Germinal center (tissue), 1 donor: ENCODE measurements around the gene SPN.
"Not testable (repeated sequence)": the region's sequence is repeated elsewhere in the genome, so short reads cannot be mapped to it uniquely, and the experiment has no call there.

Experiments used
- DNase-seq: peaks from one replicate; pipeline ENCODE4 v3.0.0; 2012; ENCODE audit warnings: mixed read lengths, low spot score

SPN gene

GRCh38 chr16:29663016-29663806 is at the start of gene SPN:
SPN (plus strand) TSS chr16:29663247; CDS start chr16:29663729, 482 bp downstream.
- DNase-seq = peak; percentile 34

DNA sequence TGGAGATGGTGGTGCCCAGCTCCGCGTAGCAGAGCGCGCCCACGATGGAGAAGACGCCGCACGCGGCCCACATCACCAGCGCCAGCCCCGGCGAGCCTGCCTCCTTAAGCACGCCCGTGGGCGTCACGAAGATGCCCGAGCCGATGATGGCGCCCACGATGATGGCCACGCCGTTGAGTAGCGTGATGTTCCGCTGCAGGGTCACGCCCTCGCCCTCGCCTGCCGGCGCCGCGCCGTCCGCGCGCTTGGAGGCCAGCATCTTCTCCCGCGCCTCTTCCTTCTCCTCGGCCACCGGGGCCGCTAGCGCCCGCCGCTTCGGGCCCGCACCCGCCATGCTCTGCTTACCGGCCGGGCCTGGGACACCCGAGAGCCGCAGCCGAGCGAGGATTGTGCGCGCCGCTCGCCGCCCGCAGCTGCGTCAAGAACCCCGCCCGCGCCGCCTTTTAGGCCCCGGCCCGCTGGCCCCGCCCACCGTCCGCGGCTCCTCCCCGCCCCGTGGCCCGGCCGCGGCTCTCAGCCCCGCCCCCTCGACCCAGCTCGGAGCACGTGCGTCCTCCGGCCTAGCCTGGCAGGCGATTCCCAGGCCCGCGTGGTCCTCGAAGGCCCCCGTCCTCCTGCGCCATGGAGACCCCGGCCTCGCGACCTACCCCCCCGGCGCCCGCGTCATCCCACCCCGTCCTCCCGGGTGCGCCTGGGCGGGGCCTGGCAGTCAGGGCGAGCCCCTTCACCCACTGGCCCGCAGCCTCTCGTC is 49.6 kb upstream of the SPN start:
- peak; percentile 63 for DNase-seq

- DNase-seq = not testable (repeated sequence)
These were observed 48.2 kb upstream of the SPN start for GRCh38 chr16:29614691-29615314.

DNA sequence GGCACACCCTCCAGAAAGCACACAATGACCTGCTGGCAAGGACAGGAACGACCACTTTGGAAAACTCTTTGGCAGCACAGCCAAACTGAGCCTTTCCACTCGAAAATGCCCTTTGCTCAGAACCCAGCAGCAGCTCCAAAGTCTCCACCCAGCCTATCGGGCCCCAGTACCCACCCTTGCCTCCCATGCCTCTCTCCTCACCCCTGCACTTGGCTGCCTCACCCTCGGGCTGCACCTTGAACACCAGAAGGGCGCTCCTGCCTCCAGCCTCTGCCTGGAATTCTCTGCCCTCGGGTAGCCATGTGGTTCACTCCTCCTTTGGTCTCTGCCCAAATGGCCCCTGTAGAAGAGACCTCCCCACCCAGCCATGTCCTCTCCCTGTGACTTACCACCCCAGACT is 46.9 kb upstream of the SPN start:
- DNase-seq = not testable (repeated sequence)

DNA sequence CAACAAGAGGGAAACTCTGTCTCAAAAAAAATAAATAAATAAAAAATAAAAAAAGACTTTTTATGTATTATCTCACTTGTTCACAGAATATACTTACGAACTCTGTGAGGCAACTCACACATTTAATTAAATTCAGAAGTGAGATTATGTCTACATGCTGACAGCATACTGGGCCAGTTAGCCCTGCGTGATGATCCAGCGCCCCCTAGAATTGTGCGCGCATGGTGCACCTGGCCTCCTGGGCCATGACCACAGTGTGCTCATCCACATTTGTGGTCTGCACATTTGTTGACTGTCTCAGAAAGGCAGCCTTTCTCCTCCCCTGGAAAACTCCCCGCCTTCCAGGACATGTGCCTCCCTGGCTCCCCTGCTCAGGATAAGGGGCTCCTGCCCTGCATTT is 42.5 kb upstream of the SPN start:
- peak; percentile 4 for DNase-seq

DNA sequence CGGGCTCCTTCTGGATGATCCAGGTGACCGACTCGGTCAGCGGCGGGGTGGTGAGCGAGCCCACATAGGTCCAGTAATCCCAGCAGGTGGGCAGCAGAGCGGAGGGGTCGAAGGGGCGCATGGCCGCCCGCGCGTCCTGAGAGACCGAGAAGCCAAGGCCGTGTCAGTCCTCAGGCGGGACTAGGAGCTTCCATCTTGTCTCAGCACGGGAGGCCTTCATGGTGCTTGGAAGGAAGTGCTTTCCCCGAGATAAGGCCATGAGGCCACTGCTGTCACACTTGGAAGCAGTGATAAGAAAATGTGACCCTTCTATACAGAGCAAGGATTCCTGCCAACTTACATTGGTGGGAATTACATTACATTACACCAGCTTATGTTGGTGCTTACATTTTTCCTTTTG is 40.3 kb upstream of the SPN start:
- DNase-seq = not testable (repeated sequence)

DNA sequence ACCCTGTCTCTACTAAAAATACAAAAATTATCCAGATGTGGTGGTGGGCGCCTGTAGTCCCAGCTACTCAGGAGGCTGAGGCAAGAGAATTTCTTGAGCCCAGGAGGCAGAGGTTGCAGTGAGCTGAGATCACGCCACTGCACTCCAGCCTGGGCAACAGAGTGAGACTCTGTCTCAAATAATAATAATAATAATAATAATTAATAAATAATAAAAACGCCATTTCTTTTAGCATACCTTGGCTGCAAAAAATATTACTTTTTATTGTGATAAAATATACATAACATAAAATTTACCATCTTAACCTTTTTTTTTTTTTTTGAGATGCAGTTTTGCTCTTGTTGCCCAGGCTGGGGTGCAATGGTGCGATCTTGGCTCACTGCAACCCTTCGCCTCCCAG is 39.8 kb upstream of the SPN start:
- not testable (repeated sequence) for DNase-seq

- not testable (repeated sequence) for DNase-seq
These were observed 37.9 kb upstream of the SPN start for GRCh38 chr16:29625114-29625513.

GRCh38 chr16:29626778-29627331 is 36.2 kb upstream of the SPN start:
- peak; percentile 19 for DNase-seq

DNA sequence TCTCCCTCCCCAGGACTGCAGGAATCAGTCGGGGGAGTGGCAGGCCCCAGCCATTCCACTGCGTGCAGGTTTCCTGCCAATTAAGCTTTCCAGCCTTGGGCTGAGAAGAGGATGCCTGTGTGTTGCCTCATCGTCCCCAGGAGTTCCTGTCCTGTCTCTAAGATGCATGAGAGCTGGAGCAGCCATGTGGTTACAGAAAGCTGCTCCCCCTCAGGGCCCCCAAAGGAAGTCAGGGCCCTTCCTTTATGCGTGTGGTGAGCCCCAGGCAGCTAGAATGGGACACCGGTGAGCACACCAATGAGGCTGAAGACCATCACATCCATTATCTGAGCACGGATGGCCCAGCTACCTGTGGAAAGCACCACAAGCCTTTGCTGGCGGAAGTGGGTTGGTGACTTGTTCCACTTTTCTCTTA is 35.4 kb upstream of the SPN start:
- not testable (repeated sequence) for DNase-seq

GRCh38 chr16:29628707-29629106 is 34.3 kb upstream of the SPN start:
- not testable (repeated sequence) for DNase-seq

- DNase-seq = not testable (repeated sequence)
These were observed 33.7 kb upstream of the SPN start for GRCh38 chr16:29629318-29629717.

DNA sequence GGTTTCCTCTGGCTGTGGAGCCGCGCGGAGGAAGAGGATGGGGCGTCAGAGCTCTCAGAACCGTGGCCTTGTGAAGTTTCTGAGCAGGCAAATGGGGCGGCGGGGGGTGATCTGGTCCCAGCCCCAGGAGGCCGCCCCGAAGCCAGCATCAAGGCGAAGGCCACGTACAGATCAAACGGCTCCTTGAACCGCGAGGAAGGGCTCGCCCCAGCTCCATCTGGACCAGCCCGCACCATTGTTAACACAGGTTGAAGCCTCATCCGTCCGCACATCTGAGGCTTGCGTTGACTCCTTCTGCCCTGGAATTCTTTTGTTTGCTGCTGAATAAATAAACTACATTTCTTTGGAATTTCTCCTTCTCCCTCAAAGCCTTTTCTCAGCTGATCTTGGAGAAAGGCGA is 31.4 kb upstream of the SPN start:
- DNase-seq = not testable (repeated sequence)

DNA sequence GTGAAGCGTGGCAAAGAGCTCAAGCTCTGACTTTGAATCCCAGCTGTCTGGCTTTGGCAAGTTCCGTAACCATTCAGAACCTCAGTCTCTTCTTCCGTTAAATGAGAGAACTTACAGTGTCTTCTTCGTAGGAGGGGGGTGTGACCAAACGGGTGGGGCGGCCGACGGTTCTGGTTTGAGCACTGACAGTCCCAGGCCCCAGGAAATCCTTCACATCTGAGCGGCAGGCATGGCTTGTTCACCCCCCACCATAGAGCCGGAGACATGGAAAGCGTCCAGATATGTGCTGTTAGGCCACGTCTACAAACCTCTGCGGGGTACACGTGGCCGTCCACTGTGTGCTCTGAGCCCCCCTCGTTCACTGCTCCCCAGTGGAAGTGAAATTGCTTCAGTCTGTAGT is 27.1 kb upstream of the SPN start:
- not testable (repeated sequence) for DNase-seq

GRCh38 chr16:29636368-29636767 is 26.7 kb upstream of the SPN start:
- DNase-seq = not testable (repeated sequence)

GRCh38 chr16:29638751-29639150 is 24.3 kb upstream of the SPN start:
- not testable (repeated sequence) for DNase-seq

- DNase-seq = no peak
These were observed 21.5 kb upstream of the SPN start for GRCh38 chr16:29641561-29641960.

DNA sequence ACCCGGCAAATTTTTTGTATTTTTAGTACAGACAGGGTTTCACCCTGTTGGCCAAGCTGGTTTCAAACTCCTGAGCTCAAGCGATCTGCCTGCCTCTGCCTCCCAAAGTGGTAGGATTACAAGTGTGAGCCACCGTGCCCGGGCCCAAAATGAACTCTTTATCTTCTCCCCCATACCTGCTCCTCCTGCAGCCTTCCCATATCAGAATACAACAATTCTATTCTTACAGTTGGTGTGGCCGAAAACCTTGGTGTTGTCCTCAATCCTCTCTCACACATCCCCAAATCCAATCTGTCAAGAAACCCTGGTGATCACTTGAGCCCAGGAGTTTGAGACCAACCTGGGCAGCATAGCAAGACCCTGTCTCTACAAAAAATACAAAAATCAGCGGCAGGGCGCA is 19.5 kb upstream of the SPN start:
- no peak for DNase-seq

DNA sequence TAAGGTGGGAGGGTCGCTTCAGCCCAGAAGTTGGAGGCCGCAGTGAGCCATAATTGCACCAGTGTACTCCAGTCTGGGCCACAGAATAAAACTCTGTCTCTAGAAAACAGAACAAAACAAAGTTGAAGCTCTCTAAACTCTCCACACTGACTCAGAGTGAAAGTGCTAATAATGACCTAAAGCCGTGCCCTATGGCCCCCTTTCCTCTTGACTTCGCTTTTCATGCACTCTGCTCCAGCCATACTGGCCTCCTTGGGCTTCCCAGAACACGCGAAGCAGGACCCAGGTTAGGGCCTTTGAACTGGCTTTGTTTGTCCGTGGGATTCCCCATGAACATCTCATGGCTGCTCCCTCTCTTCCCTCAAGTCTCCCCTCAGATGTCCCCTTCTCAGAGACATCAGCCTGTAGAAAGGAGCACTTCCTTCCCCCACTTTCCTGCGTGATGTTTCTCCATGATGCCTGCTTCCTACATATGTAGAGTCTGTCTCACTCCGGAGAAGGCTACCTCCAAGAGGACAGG is 18.6 kb upstream of the SPN start:
- no peak for DNase-seq

DNA sequence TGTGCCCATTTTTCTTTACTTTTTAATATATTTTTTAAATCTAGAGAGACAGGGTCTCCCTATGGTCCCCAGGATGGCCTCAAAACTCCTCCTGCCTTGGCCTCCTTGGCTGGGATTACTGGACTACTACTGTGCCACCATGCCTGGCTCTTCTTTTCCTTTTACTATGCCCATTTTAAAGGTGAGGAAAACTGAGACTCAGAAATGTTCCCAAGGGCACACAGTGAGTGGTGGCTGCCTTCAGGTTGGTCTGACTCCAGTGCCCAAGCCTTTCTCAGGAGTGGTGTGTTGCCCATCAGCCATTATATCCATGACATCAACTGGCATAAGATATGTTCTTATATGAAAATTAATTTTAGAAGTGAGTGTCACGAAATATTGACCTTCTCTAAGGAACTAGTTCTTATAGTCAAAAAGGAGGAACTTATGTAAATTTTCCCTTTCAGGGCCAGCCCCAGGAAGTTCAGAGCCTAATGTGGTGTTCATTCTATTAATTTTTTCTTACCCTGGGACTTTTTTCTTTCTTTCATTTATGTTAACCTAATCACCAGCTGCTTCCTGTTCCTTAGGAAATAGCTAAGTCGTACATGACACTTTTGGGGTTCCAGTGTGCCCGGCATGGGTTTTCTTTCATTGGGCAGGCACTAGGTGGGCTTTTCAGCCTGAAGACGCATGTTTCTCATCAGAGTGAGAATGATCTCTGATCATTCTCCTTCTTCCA is 17.9 kb upstream of the SPN start:
- peak; percentile 38 for DNase-seq

DNA sequence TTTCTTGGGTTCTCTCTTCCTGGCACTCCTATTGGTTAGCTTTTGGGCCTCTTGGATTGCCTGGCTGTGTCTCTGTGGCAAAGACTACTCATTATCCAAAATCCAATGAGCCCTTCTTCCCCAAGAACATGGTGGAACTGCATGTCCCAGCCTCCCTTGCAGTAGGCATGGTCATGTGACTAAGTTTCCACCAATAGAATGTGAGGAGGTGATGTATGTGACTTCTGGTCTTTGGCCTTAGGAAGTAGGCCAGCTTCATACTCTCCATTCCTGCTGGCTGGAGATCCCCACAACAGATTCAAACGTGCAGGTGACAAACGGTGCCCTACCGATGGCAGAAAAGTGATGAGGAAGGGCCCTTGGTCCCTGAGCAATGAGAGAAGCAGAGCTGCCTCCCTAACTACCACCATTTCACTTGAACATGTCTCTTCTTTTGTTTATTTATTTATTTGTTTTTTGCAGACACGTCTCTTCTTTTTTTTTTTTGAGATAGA is 17.3 kb upstream of the SPN start:
- DNase-seq = peak; percentile 65
